ENCODE results near the gene ELFN2.
"Not testable (repeated sequence)": the region's sequence is repeated elsewhere in the genome, so short reads cannot be mapped to it uniquely, and the experiment has no call there.

The ELFN2 gene

GRCh38 chr22:37330200-37331033 lies 96.9 kb downstream of the ELFN2 start:
- no peak for DNase-seq

DNA sequence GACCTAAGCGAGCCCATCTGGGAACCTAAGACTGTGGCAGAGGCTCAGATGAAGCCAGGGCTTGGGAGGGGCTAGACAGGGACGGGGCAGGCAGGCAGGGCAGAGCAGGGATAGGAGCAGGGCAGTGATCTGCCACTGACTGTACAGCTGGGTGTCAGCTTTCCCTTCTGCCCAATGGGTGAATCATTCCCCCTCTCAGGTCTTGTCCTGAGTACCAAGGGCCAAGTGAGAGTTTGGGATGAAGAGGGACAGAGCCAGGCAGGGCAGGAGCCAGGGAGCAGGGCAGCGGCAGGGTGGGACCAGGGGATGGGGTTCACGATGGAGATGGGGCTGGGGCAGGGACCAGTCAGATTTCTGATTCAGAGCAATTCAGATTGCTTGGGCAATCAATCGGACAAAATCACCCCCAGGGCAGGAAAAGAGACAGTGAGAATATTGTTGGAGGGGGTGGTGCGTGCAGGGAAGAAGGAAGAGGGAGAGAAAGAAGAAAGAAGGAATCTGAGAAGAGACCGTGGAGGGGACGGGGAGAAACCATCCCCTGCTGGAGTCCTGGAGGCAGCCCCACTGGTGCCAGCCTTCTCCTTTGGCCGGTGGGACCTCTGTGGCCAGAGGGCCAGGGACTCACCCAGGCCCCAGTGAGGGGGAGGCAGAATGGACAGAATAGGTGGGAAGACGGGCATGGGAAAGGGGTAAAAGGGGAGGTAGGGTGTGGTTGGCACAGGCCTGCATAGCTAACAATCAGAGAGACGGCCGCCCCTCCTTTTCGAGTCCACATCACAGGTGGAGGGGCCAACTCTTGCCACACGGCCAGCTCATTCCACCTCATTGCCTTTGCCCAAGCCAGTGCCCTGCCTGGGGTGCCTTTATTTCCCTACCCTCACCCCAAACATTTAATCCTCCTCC lies 97.8 kb downstream of the ELFN2 start:
- no peak for DNase-seq

- not testable (repeated sequence) for DNase-seq
These were observed 98.6 kb downstream of the ELFN2 start for GRCh38 chr22:37328538-37329237.

DNA sequence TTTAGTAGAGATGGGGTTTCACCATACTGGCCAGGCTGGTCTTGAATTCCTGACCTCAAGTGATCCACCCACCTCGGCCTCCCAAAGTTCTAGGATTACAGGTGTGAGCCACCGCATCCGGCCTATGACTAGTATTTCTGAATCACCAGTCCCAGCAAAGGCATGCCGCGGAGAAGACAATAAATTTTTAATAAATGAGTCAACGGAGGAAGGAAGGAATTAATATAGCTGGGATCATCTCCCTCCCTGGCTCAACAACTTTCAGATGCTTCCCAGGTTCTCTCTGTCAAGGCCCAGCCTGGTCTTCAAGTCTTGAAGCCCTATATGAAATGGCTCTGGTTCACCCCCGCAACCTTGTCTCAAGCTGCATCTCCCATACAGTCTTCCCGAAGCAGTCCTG lies 99.3 kb downstream of the ELFN2 start:
- no peak for DNase-seq

GRCh38 chr22:37326726-37327125 lies 100.6 kb downstream of the ELFN2 start:
- no peak for DNase-seq

DNA sequence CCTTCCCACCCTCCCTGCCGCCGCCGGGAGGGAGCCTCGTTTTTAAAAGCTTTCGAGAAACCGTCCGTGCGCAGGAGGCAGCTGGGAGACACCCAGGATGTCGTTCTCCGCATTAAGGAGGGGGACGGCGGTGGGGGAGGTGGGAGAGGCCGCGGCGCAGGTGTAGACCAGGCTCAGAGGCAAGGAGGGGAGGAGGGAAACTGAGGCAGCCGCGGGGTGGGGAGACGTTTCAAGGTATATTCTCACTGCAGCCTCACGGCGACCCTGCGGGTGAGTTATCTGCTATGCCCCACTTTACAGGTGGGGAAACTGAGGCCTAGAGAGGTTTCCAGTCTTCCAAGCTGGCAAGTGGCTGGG lies 102.3 kb downstream of the ELFN2 start:
- no peak for DNase-seq

- DNase-seq = no peak
These were observed 102.8 kb downstream of the ELFN2 start for GRCh38 chr22:37324340-37325038.

GRCh38 chr22:37320726-37321677 lies 106.3 kb downstream of the ELFN2 start:
- no peak for DNase-seq

DNA sequence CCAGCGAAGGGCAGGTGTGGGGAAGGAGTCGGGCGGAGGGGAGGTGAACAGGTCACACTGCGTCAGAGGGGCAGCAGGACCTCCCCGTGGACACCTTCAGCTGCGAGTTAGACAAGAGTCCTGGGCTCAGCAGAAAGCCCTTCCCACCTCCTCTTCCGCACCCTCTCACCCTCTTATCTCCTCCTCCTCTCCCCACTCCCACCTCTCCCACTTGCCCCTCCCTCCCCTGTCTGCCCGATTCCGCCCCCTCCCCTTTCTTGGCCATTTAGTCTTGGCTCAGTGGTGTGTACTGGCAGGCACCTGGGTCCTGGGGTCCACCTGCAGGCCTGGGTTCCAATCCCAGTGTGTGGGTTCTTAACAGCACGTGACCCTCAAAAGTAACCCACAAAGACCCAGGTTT lies 107.8 kb downstream of the ELFN2 start:
- DNase-seq = no peak

DNA sequence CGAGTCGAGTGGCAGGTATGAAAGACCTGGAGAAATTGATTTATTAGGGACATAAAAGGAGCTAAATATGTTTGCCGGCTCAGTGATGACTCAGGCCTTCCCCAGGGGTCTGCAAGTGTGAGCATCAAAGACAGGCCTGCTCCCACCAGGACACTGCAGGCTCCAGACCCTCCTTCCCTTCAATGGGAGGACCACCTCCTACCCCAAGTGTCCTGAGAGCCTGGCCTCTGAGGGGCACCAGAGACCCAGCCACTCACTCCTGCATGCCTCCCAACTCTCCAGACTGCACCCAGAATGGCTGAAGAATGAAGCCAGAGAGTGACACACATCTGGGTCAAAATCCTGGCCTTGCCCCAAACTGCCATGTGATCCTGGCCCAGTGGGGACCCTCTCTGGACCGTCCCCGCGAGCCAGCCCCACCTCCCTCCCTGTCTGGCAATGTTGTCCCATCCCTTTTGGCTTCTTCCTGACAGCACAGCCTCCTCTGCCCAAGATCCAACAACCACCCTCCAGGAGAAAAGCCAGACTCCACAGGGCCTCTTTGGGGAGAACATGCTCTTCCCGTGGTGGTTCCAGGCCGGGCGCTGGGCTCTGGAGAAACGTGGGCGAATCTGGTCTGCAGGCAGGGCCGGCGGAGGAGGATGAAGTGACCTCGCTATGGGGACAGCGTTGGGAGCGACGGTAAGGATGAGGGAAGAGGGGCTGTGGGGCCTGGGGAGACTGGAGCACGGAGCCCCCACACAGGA lies 108.7 kb downstream of the ELFN2 start:
- no peak for DNase-seq

Data from stimulated activated CD4-positive, alpha-beta T cell treated with anti-CD3 and anti-CD28 coated beads, Interleukin-4, amount 100 ng/mL, for 1 hour (primary cell).